ENCODE measurements around the gene UNC5A.

UNC5A gene

GRCh38 chr5:176837707-176838115, 27.4 kb downstream of the UNC5A start (continued):
- peak; percentile 72 for TF ChIP-seq ZBTB17 (tag by site-specific recombination; IDR thresholded peaks at IDR 0.05)
- TF ChIP-seq HOXA7 (CRISPR knock-in tag; IDR thresholded peaks at IDR 0.05; ENCODE audit: borderline replicate concordance) = peak; percentile 92; the same call in 1 of the 2 replicates
- TF ChIP-seq OVOL3 (tag by site-specific recombination; IDR thresholded peaks at IDR 0.05) = peak; percentile 96; the same call in 1 of the 2 replicates
- no peak for TF ChIP-seq ZNF843 (tag by site-specific recombination; IDR thresholded peaks at IDR 0.05)
- TF ChIP-seq TRIM28 (IDR thresholded peaks at IDR 0.05; ENCODE audit: borderline replicate concordance, low read length) = peak; percentile 69; the same call in 1 of the 2 replicates
- TF ChIP-seq SCRT1 (tag by site-specific recombination; IDR thresholded peaks at IDR 0.05; ENCODE audit: borderline replicate concordance) = peak; percentile 75
- TF ChIP-seq ZBTB7A (tag by site-specific recombination; IDR thresholded peaks at IDR 0.05; ENCODE audit: low read depth) = no peak
- peak; percentile 100 for TF ChIP-seq PBX3 (CRISPR knock-in tag; IDR thresholded peaks at IDR 0.05)

GRCh38 chr5:176843673-176844072, 33.3 kb downstream of the UNC5A start:
- POLR2A ChIA-PET = no interaction called here
- no peaks in the 10 kb centered on the region for H3K9me3 ChIP-seq (ENCODE audit: control insufficient read depth, insufficient read depth, low read depth, low read length)
- peaks cover 7% of the 10 kb centered on the region for H3K4me1 ChIP-seq (ENCODE audit: control insufficient read depth, insufficient read depth, low read length)
- no peak overlapping the region for H3K4me3 ChIP-seq (ENCODE audit: low read depth, low read length)
- H3K27ac ChIP-seq (ENCODE audit: extremely low read depth, low read depth, low read length) = no peak overlapping the region
- CTCF ChIA-PET = interaction anchor here (0.5 to 3.1 kb wide), 3 partner anchors 32 to 183 kb away, joined by 3 to 16 read pairs (median 3); no protein-coding TSS in a partner anchor
- TF ChIP-seq ZNF341 (tag by site-specific recombination; IDR thresholded peaks at IDR 0.05; ENCODE audit: low read depth) (0 out of 2 replicates have a peak, but pooled peaks have one; percentile 22), GLI4 (tag by site-specific recombination; IDR thresholded peaks at IDR 0.05) (no peak), ZNF138 (tag by site-specific recombination; IDR thresholded peaks at IDR 0.05; ENCODE audit: borderline replicate concordance) (no peak)
- H3K36me3 ChIP-seq (ENCODE audit: control insufficient read depth in 2 of 2, insufficient read depth in 1 of 2, low read length in 2 of 2) = no peaks in the 10 kb centered on the region

- Histone ChIP-seq H3K9me3 (ENCODE audit: control insufficient read depth, insufficient read depth, low read depth, low read length) (no peaks in the 10 kb centered on the region), H3K4me3 (ENCODE audit: low read depth, low read length) (no peak overlapping the region), H3K4me1 (ENCODE audit: control insufficient read depth, insufficient read depth, low read length) (peaks cover 7% of the 10 kb centered on the region), H3K27ac (ENCODE audit: extremely low read depth, low read depth, low read length) (no peak overlapping the region; the same call in 1 of the 2 replicates), H3K36me3 (ENCODE audit: control insufficient read depth in 2 of 2, insufficient read depth in 1 of 2, low read length in 2 of 2) (no peaks in the 10 kb centered on the region)
- ChIA-PET POLR2A (no interaction called here), CTCF (interaction anchor here (0.5 to 3.1 kb wide), 2 partner anchors 33 to 184 kb away, joined by 3 to 16 read pairs; no protein-coding TSS in a partner anchor)
- TF ChIP-seq ZBTB7A (tag by site-specific recombination; IDR thresholded peaks at IDR 0.05; ENCODE audit: low read depth) (no peak), ZNF155 (tag by site-specific recombination; IDR thresholded peaks at IDR 0.05) (no peak), ZNF776 (tag by site-specific recombination; IDR thresholded peaks at IDR 0.05; ENCODE audit: borderline replicate concordance) (no peak), SETDB1 (IDR thresholded peaks at IDR 0.05; ENCODE audit: insufficient read length, low read length) (no peak), ZFHX2 (tag by site-specific recombination; conservative IDR thresholded peaks at IDR 0.05) (peak; percentile 89), ZBTB8A (tag by site-specific recombination; IDR thresholded peaks at IDR 0.05) (no peak), ZNF2 (tag by site-specific recombination; IDR thresholded peaks at IDR 0.05) (no peak), SCRT1 (tag by site-specific recombination; IDR thresholded peaks at IDR 0.05; ENCODE audit: borderline replicate concordance) (no peak), ZNF571 (tag by site-specific recombination; IDR thresholded peaks at IDR 0.05) (no peak), ZNF704 (tag by site-specific recombination; IDR thresholded peaks at IDR 0.05) (no peak), EGR2 (tag by site-specific recombination; IDR thresholded peaks at IDR 0.05; ENCODE audit: low read depth) (peak; percentile 69; the same call in 1 of the 2 replicates), SP2 (tag by site-specific recombination; IDR thresholded peaks at IDR 0.05) (peak; percentile 19; the same call in 1 of the 2 replicates)
Observed at GRCh38 chr5:176844281-176844680, 33.9 kb downstream of the UNC5A start.
